PC-3 (cell line): ENCODE results near the gene TMCC3. TPM values are rescaled to one million over a fixed set of nuclear protein-coding genes. Genes with fewer than 3 reads are reported as not detected.

Source experiments
- ATAC-seq: fragments of 200-7000 bp; cut with Tn5 transposase; 2 replicates; pipeline ENCODE4 v1.9.1; 2020; ENCODE audit warnings: mild to moderate bottlenecking, moderate library complexity
- BruUV-seq: library from RNA; stranded (reverse); fragments of 400-500 nt; replicated peaks from 2 replicates; lab custom pipeline; 2021; lab: Mats Ljungman, UMichigan
- CTCF ChIA-PET: fragments of 300-600 bp; sonication (Branson Sonifier 250); formaldehyde crosslinking; loops from one replicate; lab custom pipeline; 2022; ENCODE audit warnings: antibody characterized with exemption; lab: Charles Lee
- POLR2A ChIA-PET: fragments of 300-600 bp; sonication (Branson Sonifier 250); formaldehyde crosslinking; loops from one replicate; lab custom pipeline; 2022; ENCODE audit warnings: antibody characterized with exemption; ENCODE audit not compliant: unreplicated experiment; lab: Charles Lee
- DNase-seq: peaks from one replicate; pipeline ENCODE4 v3.0.0-alpha.2; 2015
- H2AFZ ChIP-seq: fragments of 300-600 bp; sonication (generic); 2 replicates; pipeline ENCODE4 v1.6.0; 2016; ENCODE audit warnings: antibody characterized with exemption, low read length
- H3F3A ChIP-seq: fragments of 300-600 bp; sonication (generic); one replicate; pipeline ENCODE4 v1.6.0; 2017; ENCODE audit warnings: antibody characterized with exemption, low read length, control low read depth, mild to moderate bottlenecking; ENCODE audit not compliant: unreplicated experiment
- H3K27ac ChIP-seq: fragments of 300-600 bp; sonication (generic); 2 replicates; pipeline ENCODE4 v1.5.1; 2016; ENCODE audit warnings: mild to moderate bottlenecking, low read length
- H3K27me3 ChIP-seq: fragments of 300-600 bp; sonication (generic); 2 replicates; pipeline ENCODE4 v1.6.1; 2016; ENCODE audit warnings: low read length, mixed read lengths
- H3K36me3 ChIP-seq: fragments of 300-600 bp; sonication (generic); 2 replicates; pipeline ENCODE4 v1.6.1; 2016; ENCODE audit warnings: low read depth, mixed run types, low read length, mixed read lengths
- H3K4me1 ChIP-seq: fragments of 300-600 bp; sonication (generic); 2 replicates; pipeline ENCODE4 v1.5.1; 2016; ENCODE audit warnings: low read length; ENCODE audit not compliant: insufficient read depth
- H3K4me2 ChIP-seq: fragments of 300-600 bp; sonication (generic); 2 replicates; pipeline ENCODE4 v1.6.0; 2016; ENCODE audit warnings: low read length
- H3K4me3 ChIP-seq: fragments of 300-600 bp; sonication (generic); 2 replicates; pipeline ENCODE4 v1.5.1; 2016; ENCODE audit warnings: mild to moderate bottlenecking, low read length, mixed read lengths
- H3K79me2 ChIP-seq: fragments of 300-600 bp; sonication (generic); 2 replicates; pipeline ENCODE4 v1.6.1; 2017; ENCODE audit warnings: low read length, mixed read lengths
- H3K9ac ChIP-seq: fragments of 300-600 bp; sonication (generic); 2 replicates; pipeline ENCODE4 v1.6.0; 2016; ENCODE audit warnings: mild to moderate bottlenecking, low read length
- H3K9me2 ChIP-seq: fragments of 300-600 bp; sonication (generic); replicated peaks from 2 replicates; pipeline ENCODE4 v1.6.1; 2016; ENCODE audit warnings: mixed run types, low read length, mixed read lengths
- H3K9me3 ChIP-seq: fragments of 300-600 bp; sonication (generic); 2 replicates; pipeline ENCODE4 v1.6.1; 2016; ENCODE audit warnings: low read length, mixed read lengths
- H4K20me1 ChIP-seq: fragments of 300-600 bp; sonication (generic); 2 replicates; pipeline ENCODE4 v1.6.1; 2016; ENCODE audit warnings: low read length, mixed read lengths
- EZH2 ChIP-seq: fragments of 300-600 bp; sonication (generic); IDR thresholded peaks from one replicate; pipeline ENCODE4 v1.6.1; 2017; ENCODE audit warnings: antibody characterized with exemption, mild to moderate bottlenecking, low read length; ENCODE audit not compliant: unreplicated experiment
- EZH2phosphoT487 ChIP-seq: fragments of 300-600 bp; sonication (generic); IDR thresholded peaks from 2 replicates; pipeline ENCODE4 v1.6.1; 2018; ENCODE audit warnings: mild to moderate bottlenecking, antibody characterized with exemption, low read length, borderline replicate concordance
- intact Hi-C: fragments of 100-400 bp; cut with micrococcal nuclease; formaldehyde crosslinking; loops from 2 replicates; pipeline ENCODE4 v1.9.0; 2023
- total RNA-seq: library from RNA; depleted of rRNA; stranded (reverse); fragments of >200 nt; gene quantifications from 2 replicates; pipeline ENCODE4 v1.2.3, GENCODE V29; 2014
- TF ChIP-seq, protein P1 (sequence below): fragments of 300-600 bp; sonication (generic); conservative IDR thresholded peaks from 2 replicates; pipeline ENCODE4 v1.5.1; 2017; ENCODE audit warnings: antibody characterized with exemption, low read depth, mild to moderate bottlenecking, low read length

TMCC3 gene
- total RNA-seq, 1 experiment from 2014 or later: 6.5 TPM

DNA sequence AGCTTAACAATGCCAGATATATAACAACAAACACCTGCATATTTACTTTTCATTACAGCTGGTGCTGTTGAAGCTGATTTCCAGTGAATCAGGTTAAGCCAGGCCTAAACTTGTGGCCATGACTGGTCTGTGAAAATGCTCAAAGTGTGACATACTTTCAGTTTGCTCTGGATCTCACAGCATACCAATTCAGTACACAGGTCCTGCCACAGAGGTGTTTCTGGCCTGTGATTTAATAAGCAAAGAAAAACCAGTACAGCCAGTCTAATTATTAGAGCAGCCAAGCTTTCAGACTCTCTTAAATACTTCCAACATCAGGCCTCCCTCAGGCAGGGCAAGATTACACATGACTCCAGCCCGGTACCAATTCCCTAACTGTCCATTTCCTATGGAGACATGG, 27.4 kb upstream of the TMCC3 start:
- Histone ChIP-seq H3K79me2 (no peaks in the 10 kb centered on the region), H3K4me2 (no peak overlapping the region), H2AFZ (no peak overlapping the region), H3K36me3 (no peaks in the 10 kb centered on the region), H3K4me1 (no peaks in the 10 kb centered on the region), H3K9ac (no peak overlapping the region), H3K9me3 (no peaks in the 10 kb centered on the region), H4K20me1 (no peaks in the 10 kb centered on the region), H3K4me3 (no peak overlapping the region), H3K27ac (no peak overlapping the region), H3K27me3 (no peaks in the 10 kb centered on the region), H3F3A (no peaks in the 10 kb centered on the region), H3K9me2 (no peaks in the 10 kb centered on the region)
- intact Hi-C loops: no loop called here
- DNase-seq (peak; percentile 21), ATAC-seq (peak; percentile 27; the same call in 1 of the 2 replicates)
- TF ChIP-seq, protein P1, sequence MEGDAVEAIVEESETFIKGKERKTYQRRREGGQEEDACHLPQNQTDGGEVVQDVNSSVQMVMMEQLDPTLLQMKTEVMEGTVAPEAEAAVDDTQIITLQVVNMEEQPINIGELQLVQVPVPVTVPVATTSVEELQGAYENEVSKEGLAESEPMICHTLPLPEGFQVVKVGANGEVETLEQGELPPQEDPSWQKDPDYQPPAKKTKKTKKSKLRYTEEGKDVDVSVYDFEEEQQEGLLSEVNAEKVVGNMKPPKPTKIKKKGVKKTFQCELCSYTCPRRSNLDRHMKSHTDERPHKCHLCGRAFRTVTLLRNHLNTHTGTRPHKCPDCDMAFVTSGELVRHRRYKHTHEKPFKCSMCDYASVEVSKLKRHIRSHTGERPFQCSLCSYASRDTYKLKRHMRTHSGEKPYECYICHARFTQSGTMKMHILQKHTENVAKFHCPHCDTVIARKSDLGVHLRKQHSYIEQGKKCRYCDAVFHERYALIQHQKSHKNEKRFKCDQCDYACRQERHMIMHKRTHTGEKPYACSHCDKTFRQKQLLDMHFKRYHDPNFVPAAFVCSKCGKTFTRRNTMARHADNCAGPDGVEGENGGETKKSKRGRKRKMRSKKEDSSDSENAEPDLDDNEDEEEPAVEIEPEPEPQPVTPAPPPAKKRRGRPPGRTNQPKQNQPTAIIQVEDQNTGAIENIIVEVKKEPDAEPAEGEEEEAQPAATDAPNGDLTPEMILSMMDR: no peak
- TF ChIP-seq EZH2phosphoT487: no peak
- TF ChIP-seq EZH2: no peak
- no TSS peak for BruUV-seq
- CTCF ChIA-PET: no interaction called here
- POLR2A ChIA-PET: no interaction called here

DNA sequence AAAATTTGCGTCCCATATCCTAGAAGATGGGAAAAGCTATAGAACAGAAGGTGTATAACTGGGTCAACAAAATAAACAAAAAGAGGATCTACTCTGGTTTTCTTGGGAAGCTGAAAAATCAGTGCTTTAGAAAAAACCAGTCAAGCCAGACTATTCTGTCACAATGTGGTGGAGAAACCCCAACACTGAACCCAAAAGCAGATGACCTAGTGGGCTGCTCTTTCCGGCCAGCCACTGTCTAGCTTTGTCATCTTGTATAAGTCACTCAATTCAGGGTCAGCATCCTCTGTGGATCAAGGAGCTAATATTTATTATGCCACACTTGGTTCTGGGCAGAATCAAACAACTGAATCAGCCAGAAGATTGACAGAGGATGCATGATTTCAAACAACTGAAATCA, 26.6 kb upstream of the TMCC3 start:
- Histone ChIP-seq H3K79me2 (no peaks in the 10 kb centered on the region), H3F3A (no peaks in the 10 kb centered on the region), H3K9me2 (no peaks in the 10 kb centered on the region), H4K20me1 (no peaks in the 10 kb centered on the region), H3K9ac (no peak overlapping the region), H3K4me1 (no peaks in the 10 kb centered on the region), H3K36me3 (no peaks in the 10 kb centered on the region), H3K27ac (no peak overlapping the region), H3K4me3 (no peak overlapping the region), H3K9me3 (no peaks in the 10 kb centered on the region), H3K4me2 (no peak overlapping the region), H3K27me3 (no peaks in the 10 kb centered on the region), H2AFZ (no peak overlapping the region)
- DNase-seq (no peak), ATAC-seq (no peak)
- ChIA-PET CTCF (no interaction called here), POLR2A (no interaction called here)
- no TSS peak for BruUV-seq
- TF ChIP-seq, protein P1: no peak
- TF ChIP-seq EZH2phosphoT487: no peak
- no peak for TF ChIP-seq EZH2
- intact Hi-C loops: no loop called here

DNA sequence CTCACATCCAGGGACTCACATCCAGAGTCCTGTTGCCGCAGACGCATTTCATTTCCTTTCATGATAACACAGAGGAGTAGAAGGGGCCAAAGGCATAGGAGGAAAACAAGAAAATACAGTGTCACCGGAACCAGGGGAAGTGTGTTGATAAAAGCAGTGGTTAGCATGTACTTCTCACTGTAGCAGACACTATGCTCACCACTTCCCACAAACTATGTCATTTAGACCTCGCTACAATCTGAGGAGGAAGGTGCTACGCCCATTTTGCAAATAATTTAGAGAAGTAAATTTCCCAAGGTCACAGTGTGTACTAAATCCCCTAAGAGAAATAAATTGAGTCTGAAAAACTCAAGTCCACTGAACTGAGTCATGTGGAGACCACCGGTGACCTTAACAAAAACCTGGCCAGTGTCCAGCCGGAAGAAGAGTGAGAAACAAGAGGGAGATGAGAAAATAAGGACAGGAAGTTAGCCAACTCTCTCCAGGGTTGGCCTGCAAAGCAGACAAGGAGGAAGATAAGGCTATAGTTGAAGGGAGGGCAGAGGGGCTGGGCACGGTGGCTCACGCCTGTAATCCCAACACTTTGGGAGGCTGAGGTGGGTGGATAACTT, 25.8 kb upstream of the TMCC3 start:
- Histone ChIP-seq H3K27me3 (no peaks in the 10 kb centered on the region), H3K79me2 (no peaks in the 10 kb centered on the region), H3K4me3 (no peak overlapping the region), H4K20me1 (no peaks in the 10 kb centered on the region), H3K9me2 (no peaks in the 10 kb centered on the region), H3K36me3 (no peaks in the 10 kb centered on the region), H3K9me3 (no peaks in the 10 kb centered on the region), H3K9ac (no peak overlapping the region), H3F3A (no peaks in the 10 kb centered on the region), H3K4me2 (no peak overlapping the region), H2AFZ (no peak overlapping the region), H3K27ac (no peak overlapping the region), H3K4me1 (peaks cover 6% of the 10 kb centered on the region; the same call in 1 of the 2 replicates)
- CTCF ChIA-PET: no interaction called here
- no peak for ATAC-seq
- TF ChIP-seq EZH2phosphoT487: no peak
- no peak for TF ChIP-seq EZH2
- TF ChIP-seq, protein P1: no peak
- no TSS peak for BruUV-seq
- intact Hi-C loops: no loop called here
- POLR2A ChIA-PET: no interaction called here
- no peak for DNase-seq
